ENCODE data around the gene TGFBR3L.

- TF ChIP-seq, protein P1, sequence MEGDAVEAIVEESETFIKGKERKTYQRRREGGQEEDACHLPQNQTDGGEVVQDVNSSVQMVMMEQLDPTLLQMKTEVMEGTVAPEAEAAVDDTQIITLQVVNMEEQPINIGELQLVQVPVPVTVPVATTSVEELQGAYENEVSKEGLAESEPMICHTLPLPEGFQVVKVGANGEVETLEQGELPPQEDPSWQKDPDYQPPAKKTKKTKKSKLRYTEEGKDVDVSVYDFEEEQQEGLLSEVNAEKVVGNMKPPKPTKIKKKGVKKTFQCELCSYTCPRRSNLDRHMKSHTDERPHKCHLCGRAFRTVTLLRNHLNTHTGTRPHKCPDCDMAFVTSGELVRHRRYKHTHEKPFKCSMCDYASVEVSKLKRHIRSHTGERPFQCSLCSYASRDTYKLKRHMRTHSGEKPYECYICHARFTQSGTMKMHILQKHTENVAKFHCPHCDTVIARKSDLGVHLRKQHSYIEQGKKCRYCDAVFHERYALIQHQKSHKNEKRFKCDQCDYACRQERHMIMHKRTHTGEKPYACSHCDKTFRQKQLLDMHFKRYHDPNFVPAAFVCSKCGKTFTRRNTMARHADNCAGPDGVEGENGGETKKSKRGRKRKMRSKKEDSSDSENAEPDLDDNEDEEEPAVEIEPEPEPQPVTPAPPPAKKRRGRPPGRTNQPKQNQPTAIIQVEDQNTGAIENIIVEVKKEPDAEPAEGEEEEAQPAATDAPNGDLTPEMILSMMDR (IDR thresholded peaks at IDR 0.05), result no peak
- TF ChIP-seq POLR2A (IDR thresholded peaks at IDR 0.05; ENCODE audit: low read depth) (no peak), EP300 (IDR thresholded peaks at IDR 0.05) (no peak), POLR2AphosphoS5 (IDR thresholded peaks at IDR 0.05) (no peak)
Measured at GRCh38 chr19:7955696-7956095, 41.1 kb downstream of the TGFBR3L start.

Measured in esophagus muscularis mucosa (tissue), 4 donors.